WI38 (cell line): ENCODE data around the gene ENTPD6.
"Not testable (repeated sequence)": the region's sequence is repeated elsewhere in the genome, so short reads cannot be mapped to it uniquely, and the experiment has no call there.

Experiments
- H3K4me3 ChIP-seq: 2 replicates; pipeline ENCODE4 v1.5.1; 2011; ENCODE audit warnings: low read depth, mild to moderate bottlenecking, control low read depth, low read length
- TF ChIP-seq, protein P1 (sequence below): IDR thresholded peaks from 2 replicates; pipeline ENCODE4 v1.5.1; 2012; ENCODE audit warnings: low read depth, mild to moderate bottlenecking, control low read depth, low read length

The ENTPD6 gene

GRCh38 chr20:25158043-25158442 lies 37.5 kb upstream of the ENTPD6 start:
- TF ChIP-seq, protein P1, sequence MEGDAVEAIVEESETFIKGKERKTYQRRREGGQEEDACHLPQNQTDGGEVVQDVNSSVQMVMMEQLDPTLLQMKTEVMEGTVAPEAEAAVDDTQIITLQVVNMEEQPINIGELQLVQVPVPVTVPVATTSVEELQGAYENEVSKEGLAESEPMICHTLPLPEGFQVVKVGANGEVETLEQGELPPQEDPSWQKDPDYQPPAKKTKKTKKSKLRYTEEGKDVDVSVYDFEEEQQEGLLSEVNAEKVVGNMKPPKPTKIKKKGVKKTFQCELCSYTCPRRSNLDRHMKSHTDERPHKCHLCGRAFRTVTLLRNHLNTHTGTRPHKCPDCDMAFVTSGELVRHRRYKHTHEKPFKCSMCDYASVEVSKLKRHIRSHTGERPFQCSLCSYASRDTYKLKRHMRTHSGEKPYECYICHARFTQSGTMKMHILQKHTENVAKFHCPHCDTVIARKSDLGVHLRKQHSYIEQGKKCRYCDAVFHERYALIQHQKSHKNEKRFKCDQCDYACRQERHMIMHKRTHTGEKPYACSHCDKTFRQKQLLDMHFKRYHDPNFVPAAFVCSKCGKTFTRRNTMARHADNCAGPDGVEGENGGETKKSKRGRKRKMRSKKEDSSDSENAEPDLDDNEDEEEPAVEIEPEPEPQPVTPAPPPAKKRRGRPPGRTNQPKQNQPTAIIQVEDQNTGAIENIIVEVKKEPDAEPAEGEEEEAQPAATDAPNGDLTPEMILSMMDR: no peak
- H3K4me3 ChIP-seq: no peak overlapping the region

DNA sequence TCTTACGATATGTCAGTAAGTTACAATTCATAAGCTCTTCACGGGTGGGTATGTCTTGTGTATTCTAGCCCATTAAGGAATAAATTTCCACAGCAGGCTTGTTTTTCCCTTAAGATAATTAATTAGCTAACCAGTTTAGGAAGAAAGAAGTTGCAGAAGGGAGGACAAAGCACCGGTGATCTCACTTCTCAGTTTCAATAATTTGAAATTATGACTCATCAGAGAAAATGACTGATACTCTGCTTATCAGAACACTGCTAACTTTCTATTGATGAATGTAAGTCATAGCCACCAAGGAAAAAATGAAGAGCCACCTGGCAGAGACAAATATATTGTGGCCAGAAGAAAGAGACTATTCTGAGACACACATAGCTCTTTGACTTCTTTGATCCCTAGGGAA lies 35.0 kb upstream of the ENTPD6 start:
- no peak overlapping the region for H3K4me3 ChIP-seq
- TF ChIP-seq, protein P1: no peak

- TF ChIP-seq, protein P1: no peak
- no peak overlapping the region for H3K4me3 ChIP-seq
Measured at GRCh38 chr20:25160897-25161296, 34.6 kb upstream of the ENTPD6 start.

- TF ChIP-seq, protein P1: no peak
- H3K4me3 ChIP-seq: no peak overlapping the region
Measured at GRCh38 chr20:25165128-25165527, 30.4 kb upstream of the ENTPD6 start.

GRCh38 chr20:25166105-25166782 lies 29.3 kb upstream of the ENTPD6 start:
- H3K4me3 ChIP-seq: not testable (repeated sequence)

- TF ChIP-seq, protein P1: no peak
- H3K4me3 ChIP-seq: no peak overlapping the region
Measured at GRCh38 chr20:25173321-25173720, 22.2 kb upstream of the ENTPD6 start.

- TF ChIP-seq, protein P1: no peak
- no peak overlapping the region for H3K4me3 ChIP-seq
Measured at GRCh38 chr20:25173886-25174308, 21.6 kb upstream of the ENTPD6 start.

- H3K4me3 ChIP-seq: no peak overlapping the region
- TF ChIP-seq, protein P1: no peak
Measured at GRCh38 chr20:25176184-25176583, 19.3 kb upstream of the ENTPD6 start.
